GM23248 (cell line): ENCODE measurements around the gene PRKX. TPM values are rescaled to one million over a fixed set of nuclear protein-coding genes. Genes with fewer than 3 reads are reported as not detected.
"Not testable (repeated sequence)": the region's sequence is repeated elsewhere in the genome, so short reads cannot be mapped to it uniquely, and the experiment has no call there.

Source experiments
- DNase-seq: peaks from one replicate; pipeline ENCODE4 v3.0.0-alpha.2; 2015
- H2AFZ ChIP-seq: fragments of 200-600 bp; sonication (generic); 2 replicates; pipeline ENCODE4 v1.6.1; 2016; ENCODE audit warnings: antibody characterized with exemption
- H3F3A ChIP-seq: fragments of 200-600 bp; sonication (generic); 2 replicates; pipeline ENCODE4 v1.6.1; 2016; ENCODE audit warnings: mild to moderate bottlenecking, antibody characterized with exemption, mixed run types; ENCODE audit not compliant: insufficient read depth
- H3K27ac ChIP-seq: fragments of 200-600 bp; sonication (generic); 2 replicates; pipeline ENCODE4 v1.5.1; 2016; ENCODE audit warnings: mild to moderate bottlenecking
- H3K27me3 ChIP-seq: fragments of 200-600 bp; sonication (generic); replicated peaks from 2 replicates; pipeline ENCODE4 v1.6.1; 2016; ENCODE audit warnings: mild to moderate bottlenecking; ENCODE audit not compliant: insufficient read depth
- H3K36me3 ChIP-seq: fragments of 200-600 bp; sonication (generic); 2 replicates; pipeline ENCODE4 v1.6.1; 2016; ENCODE audit warnings: low read depth, mild to moderate bottlenecking
- H3K4me1 ChIP-seq: fragments of 200-600 bp; sonication (generic); 2 replicates; pipeline ENCODE4 v1.6.1; 2016; ENCODE audit warnings: mild to moderate bottlenecking; ENCODE audit not compliant: insufficient read depth
- H3K4me2 ChIP-seq: fragments of 200-600 bp; sonication (generic); one replicate; pipeline ENCODE4 v1.6.1; 2016; ENCODE audit warnings: mild to moderate bottlenecking; ENCODE audit not compliant: unreplicated experiment
- H3K4me3 ChIP-seq: fragments of 200-600 bp; sonication (generic); 2 replicates; pipeline ENCODE4 v1.5.1; 2016; ENCODE audit warnings: mild to moderate bottlenecking
- H3K79me2 ChIP-seq: fragments of 200-600 bp; sonication (generic); 2 replicates; pipeline ENCODE4 v1.6.1; 2016; ENCODE audit warnings: mild to moderate bottlenecking; ENCODE audit not compliant: insufficient read depth
- H3K9ac ChIP-seq: fragments of 200-600 bp; sonication (generic); 2 replicates; pipeline ENCODE4 v1.6.1; 2016; ENCODE audit warnings: mild to moderate bottlenecking
- H3K9me2 ChIP-seq: fragments of 200-600 bp; sonication (generic); 2 replicates; pipeline ENCODE4 v1.6.1; 2016; ENCODE audit warnings: mixed run types, mild to moderate bottlenecking, moderate library complexity; ENCODE audit not compliant: insufficient read depth
- H3K9me3 ChIP-seq: fragments of 200-600 bp; sonication (generic); one replicate; pipeline ENCODE4 v1.6.1; 2017; ENCODE audit warnings: low read depth
- H4K20me1 ChIP-seq: fragments of 200-600 bp; sonication (generic); 2 replicates; pipeline ENCODE4 v1.6.0; 2016; ENCODE audit not compliant: insufficient read depth
- EZH2 ChIP-seq: fragments of 200-600 bp; sonication (generic); IDR thresholded peaks from 2 replicates; pipeline ENCODE4 v1.6.1; 2018; ENCODE audit warnings: antibody characterized with exemption, mild to moderate bottlenecking; ENCODE audit not compliant: insufficient read depth, poor library complexity, severe bottlenecking
- EZH2phosphoT487 ChIP-seq: fragments of 200-600 bp; sonication (generic); IDR thresholded peaks from 2 replicates; pipeline ENCODE4 v1.6.1; 2018; ENCODE audit warnings: antibody characterized with exemption, moderate library complexity, mild to moderate bottlenecking, low read depth; ENCODE audit not compliant: insufficient read depth
- WGBS, 2 experiments: methylation state at CpG; one replicate each; pipeline ENCODE4 v1.1.6; 2015 to 2017; ENCODE audit warnings: low lambda C conversion rate in 2 of 2, low coverage in 1 of 2; ENCODE audit errors: missing lambda C conversion rate in 2 of 2; 5-methylcytosine and 5-hydroxymethylcytosine counted together
- in situ Hi-C: fragments of 300-500 bp; cut with MboI; formaldehyde crosslinking; loops from 2 replicates; pipeline ENCODE4 v1.15.0; 2020
- polyA plus RNA-seq: library from polyadenylated mRNA; unstranded; fragments of >200 nt; fragmentation: Nextera tagmentation; extraction: Ambion mirVana; gene quantifications from 2 replicates; pipeline ENCODE4 v1.2.1, GENCODE V29; 2016
- total RNA-seq: library from RNA; depleted of rRNA; stranded (reverse); fragments of >200 nt; shearing (Covaris generic); gene quantifications from 2 replicates; pipeline ENCODE4 v1.2.3, GENCODE V29; 2014

The PRKX gene
- total and polyA plus RNA-seq, 2 experiments from 2014 or later: 1.2 to 10.6 TPM

GRCh38 chrX:3695536-3695935 lies 17.9 kb downstream of the PRKX start:
- Histone ChIP-seq H3K36me3 (no peaks in the 10 kb centered on the region), H4K20me1 (no peaks in the 10 kb centered on the region), H3K9ac (no peak overlapping the region), H3K4me1 (no peaks in the 10 kb centered on the region), H3K4me2 (no peak overlapping the region), H3F3A (peaks cover 6% of the 10 kb centered on the region; the same call in 1 of the 2 replicates), H2AFZ (no peak overlapping the region), H3K27ac (no peak overlapping the region), H3K27me3 (no peaks in the 10 kb centered on the region), H3K79me2 (no peaks in the 10 kb centered on the region), H3K9me2 (no peaks in the 10 kb centered on the region), H3K4me3 (no peak overlapping the region), H3K9me3 (no peaks in the 10 kb centered on the region)
- in situ Hi-C loops: no loop called here
- whole genome bisulfite sequencing, 2 experiments: 90 to 96% methylated on average over 5 of the region's 5 CpGs
- TF ChIP-seq EZH2phosphoT487 (no peak), EZH2 (no peak)
- DNase-seq: no peak

GRCh38 chrX:3690140-3690539 lies 23.3 kb downstream of the PRKX start:
- no peak for DNase-seq
- no peak overlapping the region for H3K27ac ChIP-seq
- in situ Hi-C loops: no loop called here

GRCh38 chrX:3683236-3683635 lies 30.2 kb downstream of the PRKX start:
- H3K4me1 ChIP-seq, H3K36me3 ChIP-seq, H3K9me2 ChIP-seq, H3K4me2 ChIP-seq, H3K9me3 ChIP-seq, H3F3A ChIP-seq, in situ Hi-C loops, H2AFZ ChIP-seq, H3K27me3 ChIP-seq, H3K4me3 ChIP-seq, H4K20me1 ChIP-seq, H3K9ac ChIP-seq, DNase-seq, H3K27ac ChIP-seq, H3K79me2 ChIP-seq: not testable (repeated sequence)
- WGBS, 2 experiments: 87 to 90% methylated on average over 7 of the region's 7 CpGs

More at GRCh38 chrX:3690140-3690539, 23.3 kb downstream of the PRKX start:
- H3K27me3 ChIP-seq: no peaks in the 10 kb centered on the region
- no peak overlapping the region for H3K9ac ChIP-seq
- TF ChIP-seq EZH2 (no peak), EZH2phosphoT487 (no peak)
- H4K20me1 ChIP-seq: no peaks in the 10 kb centered on the region
- no peaks in the 10 kb centered on the region for H3K9me3 ChIP-seq
- no peaks in the 10 kb centered on the region for H3K4me1 ChIP-seq
- no peak overlapping the region for H3K4me3 ChIP-seq
- no peaks in the 10 kb centered on the region for H3K36me3 ChIP-seq
- no peaks in the 10 kb centered on the region for H3F3A ChIP-seq
- no peak overlapping the region for H2AFZ ChIP-seq
- no peaks in the 10 kb centered on the region for H3K9me2 ChIP-seq
- H3K4me2 ChIP-seq: no peak overlapping the region
- WGBS, 2 experiments: 33 to 37% methylated on average over 3 of the region's 3 CpGs
- H3K79me2 ChIP-seq: no peaks in the 10 kb centered on the region

GRCh38 chrX:3680459-3680858 lies 33.0 kb downstream of the PRKX start:
- in situ Hi-C loops: no loop called here
- no peaks in the 10 kb centered on the region for H3K79me2 ChIP-seq
- no peaks in the 10 kb centered on the region for H3K27me3 ChIP-seq
- no peak for DNase-seq
- H3K27ac ChIP-seq: no peak overlapping the region
- no peak overlapping the region for H3K4me3 ChIP-seq
- no peaks in the 10 kb centered on the region for H3K9me2 ChIP-seq
- H3K9ac ChIP-seq: no peak overlapping the region
- no peaks in the 10 kb centered on the region for H3K9me3 ChIP-seq
- H4K20me1 ChIP-seq: no peaks in the 10 kb centered on the region
- no peak overlapping the region for H3K4me2 ChIP-seq
- no peaks in the 10 kb centered on the region for H3K36me3 ChIP-seq
- no peak for TF ChIP-seq EZH2phosphoT487
- TF ChIP-seq EZH2: no peak
- H3K4me1 ChIP-seq: no peaks in the 10 kb centered on the region
- no peaks in the 10 kb centered on the region for H3F3A ChIP-seq
- 79 to 82% methylated on average over 5 to 7 of the region's 7 CpGs for WGBS, 2 experiments
- H2AFZ ChIP-seq: no peak overlapping the region

- H3K4me1 ChIP-seq: no peaks in the 10 kb centered on the region
- no peak overlapping the region for H3K9ac ChIP-seq
- H3K4me2 ChIP-seq: no peak overlapping the region
- H3K9me3 ChIP-seq: no peaks in the 10 kb centered on the region
- in situ Hi-C loops: no loop called here
- no peaks in the 10 kb centered on the region for H3K27me3 ChIP-seq
- 87 to 92% methylated on average over 3 to 4 of the region's 4 CpGs for WGBS, 2 experiments
- no peaks in the 10 kb centered on the region for H3K9me2 ChIP-seq
- DNase-seq: no peak
- H4K20me1 ChIP-seq: no peaks in the 10 kb centered on the region
- no peak for TF ChIP-seq EZH2phosphoT487
- TF ChIP-seq EZH2: no peak
- no peaks in the 10 kb centered on the region for H3K79me2 ChIP-seq
- H3K36me3 ChIP-seq: no peaks in the 10 kb centered on the region
- no peaks in the 10 kb centered on the region for H3F3A ChIP-seq
- H3K4me3 ChIP-seq: no peak overlapping the region
- H2AFZ ChIP-seq: no peak overlapping the region
- H3K27ac ChIP-seq: no peak overlapping the region
Measured at GRCh38 chrX:3679669-3680068, 33.8 kb downstream of the PRKX start.
